ENCODE measurements around the gene DNAAF5.

DNA sequence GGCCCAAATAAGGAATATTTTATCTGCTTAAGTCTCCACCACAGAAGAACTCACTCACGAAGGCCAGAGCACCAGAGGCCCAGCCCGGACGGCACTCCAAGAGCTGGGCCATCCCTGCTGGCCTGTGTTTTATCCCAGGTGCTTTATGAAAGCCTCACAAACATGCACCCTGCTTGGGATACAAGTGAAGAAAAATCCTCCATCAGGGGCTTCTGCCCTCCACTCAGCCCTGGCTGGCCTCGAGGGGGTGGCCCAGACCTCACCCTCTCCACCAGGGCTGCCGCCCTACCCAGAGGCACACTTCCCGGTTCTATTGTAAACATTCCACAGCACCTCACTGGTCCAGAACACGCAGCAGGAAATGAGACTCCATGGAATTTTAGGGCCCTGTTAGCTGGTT is 19.8 kb upstream of the DNAAF5 start:
- TF ChIP-seq, protein P1, sequence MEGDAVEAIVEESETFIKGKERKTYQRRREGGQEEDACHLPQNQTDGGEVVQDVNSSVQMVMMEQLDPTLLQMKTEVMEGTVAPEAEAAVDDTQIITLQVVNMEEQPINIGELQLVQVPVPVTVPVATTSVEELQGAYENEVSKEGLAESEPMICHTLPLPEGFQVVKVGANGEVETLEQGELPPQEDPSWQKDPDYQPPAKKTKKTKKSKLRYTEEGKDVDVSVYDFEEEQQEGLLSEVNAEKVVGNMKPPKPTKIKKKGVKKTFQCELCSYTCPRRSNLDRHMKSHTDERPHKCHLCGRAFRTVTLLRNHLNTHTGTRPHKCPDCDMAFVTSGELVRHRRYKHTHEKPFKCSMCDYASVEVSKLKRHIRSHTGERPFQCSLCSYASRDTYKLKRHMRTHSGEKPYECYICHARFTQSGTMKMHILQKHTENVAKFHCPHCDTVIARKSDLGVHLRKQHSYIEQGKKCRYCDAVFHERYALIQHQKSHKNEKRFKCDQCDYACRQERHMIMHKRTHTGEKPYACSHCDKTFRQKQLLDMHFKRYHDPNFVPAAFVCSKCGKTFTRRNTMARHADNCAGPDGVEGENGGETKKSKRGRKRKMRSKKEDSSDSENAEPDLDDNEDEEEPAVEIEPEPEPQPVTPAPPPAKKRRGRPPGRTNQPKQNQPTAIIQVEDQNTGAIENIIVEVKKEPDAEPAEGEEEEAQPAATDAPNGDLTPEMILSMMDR (IDR thresholded peaks at IDR 0.05) = no peak
- no peak for TF ChIP-seq ZFX (IDR thresholded peaks at IDR 0.05; ENCODE audit: borderline replicate concordance)
